K562 (cell line): ENCODE results near the gene GNG14. TPM values are rescaled to one million over a fixed set of nuclear protein-coding genes. Genes with fewer than 3 reads are reported as not detected.

Experiments
- ARID2 ChIP-seq: fragments of 450-650 bp; IDR thresholded peaks from 2 replicates; pipeline ENCODE4 v1.6.1; 2017; ENCODE audit warnings: antibody characterized with exemption, mild to moderate bottlenecking
- ARID4B ChIP-seq: sonication (generic); formaldehyde crosslinking; IDR thresholded peaks from 2 replicates; pipeline ENCODE4 v1.8.0; 2022; ENCODE audit warnings: mild to moderate bottlenecking, missing genetic modification reagents
- CGGBP1 ChIP-seq: fragments of 250-450 bp; sonication (Bioruptor Pico); IDR thresholded peaks from 2 replicates; pipeline ENCODE4 v1.9.0; 2021; ENCODE audit warnings: mild to moderate bottlenecking
- CHD4 ChIP-seq: fragments of 200-600 bp; sonication (generic); IDR thresholded peaks from 3 replicates; pipeline ENCODE4 v1.6.1; 2012; ENCODE audit warnings: low read depth, mild to moderate bottlenecking, mixed read lengths, low read length, inconsistent platforms; ENCODE audit not compliant: insufficient read depth, insufficient replicate concordance, poor library complexity, severe bottlenecking
- DDX20 ChIP-seq: fragments of 450-650 bp; IDR thresholded peaks from 2 replicates; pipeline ENCODE4 v1.6.1; 2016; ENCODE audit warnings: missing genetic modification characterization, low read depth, mild to moderate bottlenecking, missing compliant biosample characterization, moderate library complexity
- E2F3 ChIP-seq: fragments of 250-450 bp; sonication (Bioruptor Pico); IDR thresholded peaks from 2 replicates; pipeline ENCODE4 v1.4.0; 2020; ENCODE audit warnings: mild to moderate bottlenecking
- ESRRA ChIP-seq: fragments of 450-650 bp; IDR thresholded peaks from 2 replicates; pipeline ENCODE4 v1.6.1; 2014; ENCODE audit warnings: low read depth, mild to moderate bottlenecking, moderate library complexity, borderline replicate concordance
- EZH2 ChIP-seq: IDR thresholded peaks from 2 replicates; pipeline ENCODE4 v1.6.1; 2012; ENCODE audit warnings: low read depth, mild to moderate bottlenecking, inconsistent platforms, low read length, borderline replicate concordance
- GTF3C2 ChIP-seq: IDR thresholded peaks from 3 replicates; pipeline ENCODE4 v1.6.1; 2011; ENCODE audit warnings: borderline replicate concordance, mild to moderate bottlenecking, moderate library complexity; ENCODE audit not compliant: insufficient read length; ENCODE audit errors: extremely low read depth
- HOXB6 ChIP-seq: fragments of 250-450 bp; sonication (Bioruptor Pico); IDR thresholded peaks from 2 replicates; pipeline ENCODE4 v1.5.1; 2022; ENCODE audit warnings: mild to moderate bottlenecking, borderline replicate concordance
- IRF9 ChIP-seq: fragments of 450-650 bp; IDR thresholded peaks from 2 replicates; pipeline ENCODE4 v1.6.1; 2016; ENCODE audit warnings: missing biosample characterization, missing genetic modification characterization
- NFIC ChIP-seq: fragments of 450-650 bp; IDR thresholded peaks from 2 replicates; pipeline ENCODE4 v1.6.1; 2017; ENCODE audit warnings: mild to moderate bottlenecking, inconsistent platforms
- SAP30 ChIP-seq: fragments of 200-600 bp; sonication (generic); IDR thresholded peaks from 2 replicates; pipeline ENCODE4 v1.6.1; 2012; ENCODE audit warnings: borderline replicate concordance, low read depth, mild to moderate bottlenecking, moderate library complexity, low read length, control low read depth, inconsistent platforms; ENCODE audit not compliant: insufficient read depth, poor library complexity, severe bottlenecking
- SMARCA4 ChIP-seq: fragments of 450-650 bp; IDR thresholded peaks from 2 replicates; pipeline ENCODE4 v1.6.1; 2016
- SRSF3 ChIP-seq: fragments of 200-400 bp; formaldehyde crosslinking; IDR thresholded peaks from 2 replicates; pipeline ENCODE4 v1.6.1; 2016; ENCODE audit warnings: mild to moderate bottlenecking, low read length, moderate library complexity; ENCODE audit not compliant: insufficient read depth
- ZNF253 ChIP-seq: fragments of 250-450 bp; sonication (Bioruptor Pico); conservative IDR thresholded peaks from 2 replicates; pipeline ENCODE4 v1.6.1; 2021; ENCODE audit warnings: mild to moderate bottlenecking
- ZNF282 ChIP-seq: sonication (generic); formaldehyde crosslinking; IDR thresholded peaks from 2 replicates; pipeline ENCODE4 v1.8.1; 2023; ENCODE audit warnings: missing genetic modification reagents
- polyA plus RNA-seq, 8 experiments: library from polyadenylated mRNA; depleted of rRNA in 4 of 8; stranded (reverse) in 5 of 8; unstranded in 3 of 8; fragments of >200 nt; fragmentation: Nextera tagmentation in 2 of 8; fragmentation: Illumina TruSeq in 1 of 8; extraction: Ambion mirVana in 2 of 8; extraction: Trizol in 1 of 8; gene quantifications; 2 replicates each; pipeline versions ENCODE4 v1.2.1 to v1.2.3, GENCODE V29; 2011 to 2014; ENCODE audit warnings: inconsistent platforms in 1 of 8, missing spikeins in 1 of 8
- total RNA-seq, 7 experiments: library from RNA; depleted of rRNA in 6 of 7; stranded (reverse); fragments of >200 nt in 6 of 7; fragmentation: Illumina TruSeq in 2 of 7; extraction: Trizol in 2 of 7; gene quantifications; 2 replicates each; pipeline versions ENCODE4 v1.2.1 to v1.2.3, GENCODE V29; 2011 to 2021; ENCODE audit warnings: low replicate concordance in 1 of 7

Gene GNG14
- total and polyA plus RNA-seq, 9 of the 15 experiments (the other 6 are each of a cell fraction or from before 2014, with no cell fraction given): not detected

DNA sequence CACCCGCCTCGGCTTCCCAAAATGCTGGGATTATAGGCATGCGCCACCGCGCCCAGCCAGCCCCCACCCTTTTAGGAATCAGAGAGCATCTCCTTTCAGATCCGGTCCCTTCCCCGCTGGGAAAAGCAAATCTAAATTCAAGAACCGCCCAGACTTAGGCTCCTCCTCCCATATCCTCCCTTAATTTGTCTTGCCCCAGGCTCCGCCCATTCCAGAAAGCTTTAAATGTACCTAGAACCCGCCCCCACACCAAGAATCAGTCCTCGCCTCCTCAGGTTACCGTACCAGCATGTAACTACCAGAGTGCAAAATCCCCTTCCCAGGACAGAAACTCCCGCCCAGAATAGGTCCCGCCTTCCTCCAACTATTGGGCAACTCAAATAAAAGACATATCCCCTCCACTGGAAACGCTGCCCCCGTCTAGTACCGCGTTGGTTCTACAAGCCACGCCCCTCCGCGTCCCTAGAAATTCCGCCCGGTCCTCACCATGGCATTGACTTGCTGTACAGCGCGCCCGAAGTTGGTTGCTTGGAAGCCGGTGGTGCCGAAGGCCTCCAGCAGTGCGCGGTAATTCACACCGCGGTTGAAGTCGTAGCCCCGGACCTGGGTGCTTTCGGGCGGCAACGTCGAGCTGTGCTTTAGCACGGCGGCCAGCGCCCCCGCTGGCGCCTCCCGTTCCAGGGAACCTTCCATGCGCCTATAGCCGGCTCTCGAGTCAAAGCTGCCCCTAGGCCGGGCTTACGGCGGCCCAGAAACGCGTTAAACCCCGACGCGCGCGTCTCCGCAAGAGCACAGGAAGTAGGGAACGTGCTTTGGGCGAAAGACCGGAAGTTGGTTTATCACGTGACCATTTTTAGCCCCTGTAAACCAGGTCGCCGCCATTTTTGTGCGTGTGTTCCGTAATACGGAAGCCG is 6.5 kb upstream of the GNG14 start, which contains the start of gene DHPS (continued):
- TF ChIP-seq ARID4B (CRISPR knock-in tag) (peak; percentile 93), SRSF3 (no peak), ARID2 (no peak), DDX20 (tag) (no peak), ZNF253 (CRISPR knock-in tag) (no peak), CGGBP1 (CRISPR knock-in tag) (no peak), IRF9 (no peak), GTF3C2 (no peak), E2F3 (CRISPR knock-in tag) (no peak; the same call in 1 of the 2 replicates), HOXB6 (CRISPR knock-in tag) (no peak), CHD4 (no peak), EZH2 (no peak), SMARCA4 (no peak), SAP30 (no peak), ESRRA (0 out of 2 replicates have a peak, but pooled peaks have one; percentile 28), NFIC (no peak; the same call in 1 of the 2 replicates), ZNF282 (CRISPR knock-in tag) (no peak)
